GM23338 (cell line): ENCODE measurements around the gene OSBPL10. TPM values are rescaled to one million over a fixed set of nuclear protein-coding genes. Genes with fewer than 3 reads are reported as not detected.
A peak's percentile ranks its signal among the peaks of the same experiment; 100 is the strongest.

ENCODE experiments used
- ATAC-seq: fragments of 200-7000 bp; cut with Tn5 transposase; 3 replicates; pipeline ENCODE4 v1.9.1; 2020
- DNase-seq: peaks from one replicate; pipeline ENCODE4 v3.0.0-alpha.2; 2015; ENCODE audit warnings: low spot score
- H2AFZ ChIP-seq: fragments of 200-600 bp; sonication (generic); 2 replicates; pipeline ENCODE4 v1.8.0; 2016; ENCODE audit warnings: antibody characterized with exemption, mild to moderate bottlenecking, moderate library complexity
- H3F3A ChIP-seq: fragments of 200-600 bp; sonication (generic); replicated peaks from 2 replicates; pipeline ENCODE4 v1.8.0; 2017; ENCODE audit warnings: antibody characterized with exemption, mixed run types, low read depth
- H3K27ac ChIP-seq: fragments of 200-600 bp; sonication (generic); 2 replicates; pipeline ENCODE4 v1.6.1; 2016; ENCODE audit warnings: low read depth
- H3K27me3 ChIP-seq: fragments of 200-600 bp; sonication (generic); 2 replicates; pipeline ENCODE4 v1.8.0; 2016; ENCODE audit warnings: mild to moderate bottlenecking, mixed run types, moderate library complexity; ENCODE audit not compliant: insufficient read depth
- H3K36me3 ChIP-seq: fragments of 200-600 bp; sonication (generic); 2 replicates; pipeline ENCODE4 v1.8.0; 2016; ENCODE audit warnings: mild to moderate bottlenecking; ENCODE audit not compliant: insufficient read depth
- H3K4me1 ChIP-seq: fragments of 200-600 bp; sonication (generic); 2 replicates; pipeline ENCODE4 v1.8.0; 2016; ENCODE audit warnings: mild to moderate bottlenecking, moderate library complexity; ENCODE audit not compliant: insufficient read depth
- H3K4me2 ChIP-seq: fragments of 200-600 bp; sonication (generic); 2 replicates; pipeline ENCODE4 v1.7.1; 2017; ENCODE audit warnings: mixed run types
- H3K4me3 ChIP-seq: fragments of 200-600 bp; sonication (generic); 2 replicates; pipeline ENCODE4 v1.6.1; 2016; ENCODE audit warnings: mixed run types
- H3K79me2 ChIP-seq: fragments of 200-600 bp; sonication (generic); replicated peaks from 2 replicates; pipeline ENCODE4 v1.8.0; 2017; ENCODE audit warnings: mild to moderate bottlenecking; ENCODE audit not compliant: insufficient read depth
- H3K9me2 ChIP-seq: fragments of 200-600 bp; sonication (generic); 2 replicates; pipeline ENCODE4 v1.8.0; 2017; ENCODE audit not compliant: insufficient read depth
- H4K20me1 ChIP-seq: fragments of 200-600 bp; sonication (generic); replicated peaks from 2 replicates; pipeline ENCODE4 v1.8.0; 2017; ENCODE audit warnings: mild to moderate bottlenecking; ENCODE audit not compliant: insufficient read depth
- H3K27ac Mint-ChIP-seq: 2 replicates; pipeline ENCODE4 v1.8.0; 2020; ENCODE audit warnings: inconsistent platforms, mild to moderate bottlenecking, moderate library complexity, mixed read lengths
- H3K27me3 Mint-ChIP-seq: 3 replicates; pipeline ENCODE4 v1.8.0; 2022; ENCODE audit warnings: low read depth, mild to moderate bottlenecking, moderate library complexity, mixed read lengths, inconsistent platforms; ENCODE audit not compliant: insufficient read depth, poor library complexity
- H3K36me3 Mint-ChIP-seq: 3 replicates; pipeline ENCODE4 v1.8.0; 2021; ENCODE audit warnings: low read depth, mild to moderate bottlenecking, inconsistent platforms, moderate library complexity, mixed read lengths
- H3K4me1 Mint-ChIP-seq: 3 replicates; pipeline ENCODE4 v1.8.0; 2020; ENCODE audit warnings: mild to moderate bottlenecking, inconsistent platforms, mixed read lengths
- H3K4me3 Mint-ChIP-seq: 3 replicates; pipeline ENCODE4 v1.8.0; 2021; ENCODE audit warnings: moderate library complexity, mild to moderate bottlenecking, inconsistent platforms, mixed read lengths
- H3K9me3 Mint-ChIP-seq: 3 replicates; pipeline ENCODE4 v1.8.0; 2020; ENCODE audit warnings: moderate library complexity, mild to moderate bottlenecking, inconsistent platforms, mixed read lengths
- CREB1 ChIP-seq: fragments of 250-450 bp; sonication (Bioruptor Pico); IDR thresholded peaks from 2 replicates; pipeline ENCODE4 v1.5.0; 2020; ENCODE audit warnings: low read depth, mild to moderate bottlenecking, moderate library complexity
- CTCF ChIP-seq, 2 experiments: fragments of 200-600 bp in 1 of 2; sonication (generic) in 1 of 2; conservative IDR thresholded peaks; 2 replicates each; pipeline versions ENCODE4 v1.5.1 to v1.6.1; 2016 to 2017; ENCODE audit warnings: antibody characterized with exemption in 2 of 2, low read depth in 2 of 2, mild to moderate bottlenecking in 2 of 2, moderate library complexity in 1 of 2
- ETS1 ChIP-seq: IDR thresholded peaks from 2 replicates; pipeline ENCODE4 v1.6.1; 2016; ENCODE audit warnings: antibody characterized with exemption
- EZH2 ChIP-seq: fragments of 200-600 bp; sonication (generic); IDR thresholded peaks from one replicate; pipeline ENCODE4 v1.8.0; 2017; ENCODE audit warnings: antibody characterized with exemption, mild to moderate bottlenecking, low read depth; ENCODE audit not compliant: unreplicated experiment
- EZH2phosphoT487 ChIP-seq: fragments of 200-600 bp; sonication (generic); IDR thresholded peaks from one replicate; pipeline ENCODE4 v1.8.1; 2018; ENCODE audit warnings: antibody characterized with exemption; ENCODE audit not compliant: unreplicated experiment
- STAT1 ChIP-seq: IDR thresholded peaks from one replicate; pipeline ENCODE4 v1.6.1; 2016; ENCODE audit warnings: antibody characterized with exemption; ENCODE audit not compliant: unreplicated experiment
- ZNF114 ChIP-seq: fragments of 250-450 bp; sonication (Bioruptor Pico); IDR thresholded peaks from 2 replicates; pipeline ENCODE4 v1.5.0; 2020; ENCODE audit warnings: mild to moderate bottlenecking, moderate library complexity
- ZNF462 ChIP-seq: fragments of 250-450 bp; sonication (Bioruptor Pico); IDR thresholded peaks from 2 replicates; pipeline ENCODE4 v1.5.0; 2020; ENCODE audit warnings: mild to moderate bottlenecking, moderate library complexity
- polyA plus RNA-seq: library from polyadenylated mRNA; unstranded; fragments of >200 nt; fragmentation: Nextera tagmentation; extraction: Ambion mirVana; gene quantifications from 2 replicates; pipeline ENCODE4 v1.2.1, GENCODE V29; 2016
- total RNA-seq: library from RNA; depleted of rRNA; stranded (reverse); fragments of >200 nt; shearing (Covaris generic); gene quantifications from 2 replicates; pipeline ENCODE4 v1.2.3, GENCODE V29; 2014

The OSBPL10 gene
- total and polyA plus RNA-seq, 2 experiments from 2014 or later = 23.8 to 149 TPM

- H2AFZ ChIP-seq = no peak overlapping the region
- H3K27me3 ChIP-seq = no peaks in the 10 kb centered on the region
- ATAC-seq (no peak), DNase-seq (no peak)
- no peak overlapping the region for H3K27ac Mint-ChIP-seq
- no peaks in the 10 kb centered on the region; the same call in 2 of the 3 replicates for H3K9me3 Mint-ChIP-seq
- H3K27me3 Mint-ChIP-seq = peaks cover 5% of the 10 kb centered on the region
- peaks cover 33% of the 10 kb centered on the region for H3K4me1 Mint-ChIP-seq
- no peak overlapping the region for H3K27ac ChIP-seq
- peaks cover 26% of the 10 kb centered on the region for H3K36me3 Mint-ChIP-seq
- no peaks in the 10 kb centered on the region for H3F3A ChIP-seq
- H3K4me2 ChIP-seq = no peak overlapping the region
- TF ChIP-seq ETS1 (no peak), ZNF114 (CRISPR knock-in tag) (no peak), STAT1 (no peak)
- H3K79me2 ChIP-seq = peaks cover 72% of the 10 kb centered on the region
- no peaks in the 10 kb centered on the region for H3K9me2 ChIP-seq
- H3K4me3 Mint-ChIP-seq = no peak overlapping the region
- H3K4me1 ChIP-seq = peaks cover 23% of the 10 kb centered on the region
- H3K4me3 ChIP-seq = no peak overlapping the region
- H3K36me3 ChIP-seq = no peaks in the 10 kb centered on the region
- H4K20me1 ChIP-seq = no peaks in the 10 kb centered on the region; the same call in 1 of the 2 replicates
These were observed 107.7 kb downstream of the OSBPL10 start for GRCh38 chr3:31873254-31873820.

GRCh38 chr3:31871939-31872507, 109.0 kb downstream of the OSBPL10 start:
- TF ChIP-seq EZH2 (no peak), ZNF462 (CRISPR knock-in tag) (no peak), EZH2phosphoT487 (no peak), CTCF (conservative IDR thresholded peaks at IDR 0.05; ENCODE audit: low read depth in 2 of 2) (no peak), CREB1 (no peak)
- Mint-ChIP-seq H3K4me3 (no peak overlapping the region), H3K27ac (no peak overlapping the region), H3K27me3 (peaks cover 5% of the 10 kb centered on the region), H3K36me3 (peaks cover 26% of the 10 kb centered on the region), H3K4me1 (peaks cover 30% of the 10 kb centered on the region), H3K9me3 (no peaks in the 10 kb centered on the region; the same call in 2 of the 3 replicates)
- Histone ChIP-seq H3K79me2 (peaks cover 69% of the 10 kb centered on the region), H4K20me1 (no peaks in the 10 kb centered on the region; the same call in 1 of the 2 replicates), H2AFZ (no peak overlapping the region), H3K4me1 (peaks cover 22% of the 10 kb centered on the region), H3K4me3 (no peak overlapping the region), H3K9me2 (no peaks in the 10 kb centered on the region), H3K27ac (0 out of 2 replicates have a peak overlapping the region, but pooled peaks have one; percentile 41), H3K27me3 (no peaks in the 10 kb centered on the region), H3K4me2 (no peak overlapping the region), H3K36me3 (no peaks in the 10 kb centered on the region), H3F3A (no peaks in the 10 kb centered on the region)
- DNase-seq (no peak), ATAC-seq (no peak)
